ENCODE data around the gene LARGE2. TPM values are rescaled to one million over a fixed set of nuclear protein-coding genes. Genes with fewer than 3 reads are reported as not detected.

LARGE2 gene
- total RNA-seq, 2 donors from 2014 or later, result 12.2 to 14.5 TPM

GRCh38 chr11:45885274-45885920 lies 37.1 kb upstream of the LARGE2 start, which contains the start of gene MAPK8IP1:
Gene MAPK8IP1 (plus strand): TSS chr11:45885651. CDS start chr11:45885821, 170 bp downstream.
- Histone ChIP-seq H3K27me3 (no peaks in the 10 kb centered on the region), H3K4me1 (peaks cover 11% of the 10 kb centered on the region), H3K36me3 (replicated peaks in 1 of 2; ENCODE audit: insufficient read depth in 1 of 2, low read depth in 2 of 2) (peaks cover 0 to 13% of the 10 kb centered on the region in 2 donors), H3K27ac (peak within 1 kb of the TSS in 1 of 4 donors; percentile 24), H3K4me3 (peak within 1 kb of the TSS in 1 of 2 donors; percentile 49), H3K9me3 (no peaks in the 10 kb centered on the region)
- DNase-seq, result peak; percentile 62 to 73 (median 66)
- ATAC-seq, result peak; percentile 90
- WGBS, 2 donors, result 3 to 13% methylated on average over 5 to 41 of the region's 73 CpGs
- TF ChIP-seq POLR2A (IDR thresholded peaks at IDR 0.05) (no peak), CTCF (IDR thresholded peaks at IDR 0.05) (peak in 3 of 7 experiments; percentile 10 to 25 (median 12))
- intact Hi-C loops (cut with DNase I), result no loop called here

- no peak for DNase-seq
- peak overlapping the region in 1 of 2 donors; percentile 49 for H3K4me3 ChIP-seq
- TF ChIP-seq CTCF (IDR thresholded peaks at IDR 0.05), result no peak
- no peak for TF ChIP-seq POLR2A (IDR thresholded peaks at IDR 0.05)
- ATAC-seq, result no peak
- peaks cover 0 to 6% of the 10 kb centered on the region in 2 donors for H3K36me3 ChIP-seq (replicated peaks in 1 of 2; ENCODE audit: insufficient read depth in 1 of 2, low read depth in 2 of 2)
- peak overlapping the region in 1 of 4 donors; percentile 24 for H3K27ac ChIP-seq
- WGBS, 2 donors, result 32 to 37% methylated on average over 9 to 29 of the region's 43 CpGs
- H3K27me3 ChIP-seq, result no peaks in the 10 kb centered on the region
- no peaks in the 10 kb centered on the region for H3K9me3 ChIP-seq
- peaks cover 11% of the 10 kb centered on the region for H3K4me1 ChIP-seq
- intact Hi-C loops (cut with DNase I), result no loop called here
These were observed 36.3 kb upstream of the LARGE2 start for GRCh38 chr11:45885921-45886721.

- intact Hi-C loops (cut with DNase I), result no loop called here
- ATAC-seq (no peak), DNase-seq (no peak)
- Histone ChIP-seq H3K36me3 (replicated peaks in 1 of 2; ENCODE audit: insufficient read depth in 1 of 2, low read depth in 2 of 2) (peaks cover 0 to 2% of the 10 kb centered on the region in 2 donors), H3K27me3 (no peaks in the 10 kb centered on the region), H3K9me3 (no peaks in the 10 kb centered on the region), H3K4me3 (no peak overlapping the region), H3K27ac (no peak overlapping the region), H3K4me1 (peaks cover 11% of the 10 kb centered on the region)
- WGBS, 2 donors, result 97 to 98% methylated on average over 4 of the region's 4 CpGs
- TF ChIP-seq CTCF (IDR thresholded peaks at IDR 0.05) (no peak), POLR2A (IDR thresholded peaks at IDR 0.05) (no peak)
These were observed 35.5 kb upstream of the LARGE2 start for GRCh38 chr11:45886816-45887520.

GRCh38 chr11:45887587-45887986 lies 34.9 kb upstream of the LARGE2 start:
- TF ChIP-seq POLR2A (IDR thresholded peaks at IDR 0.05) (no peak), CTCF (IDR thresholded peaks at IDR 0.05) (no peak)
- peaks cover 11% of the 10 kb centered on the region for H3K4me1 ChIP-seq
- no peak for ATAC-seq
- H3K36me3 ChIP-seq (replicated peaks in 1 of 2; ENCODE audit: insufficient read depth in 1 of 2, low read depth in 2 of 2), result no peaks in the 10 kb centered on the region
- no peaks in the 10 kb centered on the region for H3K9me3 ChIP-seq
- no peak overlapping the region for H3K27ac ChIP-seq
- 90 to 93% methylated on average over 4 to 10 of the region's 10 CpGs for WGBS, 2 donors
- intact Hi-C loops (cut with DNase I), result no loop called here
- no peaks in the 10 kb centered on the region for H3K27me3 ChIP-seq
- no peak overlapping the region for H3K4me3 ChIP-seq
- no peak for DNase-seq
